ENCODE results near the gene SETD3. TPM values are rescaled to one million over a fixed set of nuclear protein-coding genes. Genes with fewer than 3 reads are reported as not detected.

SETD3 gene
- total RNA-seq, 3 donors from 2014 or later = 61.6 to 119 (median 61.6) TPM

DNA sequence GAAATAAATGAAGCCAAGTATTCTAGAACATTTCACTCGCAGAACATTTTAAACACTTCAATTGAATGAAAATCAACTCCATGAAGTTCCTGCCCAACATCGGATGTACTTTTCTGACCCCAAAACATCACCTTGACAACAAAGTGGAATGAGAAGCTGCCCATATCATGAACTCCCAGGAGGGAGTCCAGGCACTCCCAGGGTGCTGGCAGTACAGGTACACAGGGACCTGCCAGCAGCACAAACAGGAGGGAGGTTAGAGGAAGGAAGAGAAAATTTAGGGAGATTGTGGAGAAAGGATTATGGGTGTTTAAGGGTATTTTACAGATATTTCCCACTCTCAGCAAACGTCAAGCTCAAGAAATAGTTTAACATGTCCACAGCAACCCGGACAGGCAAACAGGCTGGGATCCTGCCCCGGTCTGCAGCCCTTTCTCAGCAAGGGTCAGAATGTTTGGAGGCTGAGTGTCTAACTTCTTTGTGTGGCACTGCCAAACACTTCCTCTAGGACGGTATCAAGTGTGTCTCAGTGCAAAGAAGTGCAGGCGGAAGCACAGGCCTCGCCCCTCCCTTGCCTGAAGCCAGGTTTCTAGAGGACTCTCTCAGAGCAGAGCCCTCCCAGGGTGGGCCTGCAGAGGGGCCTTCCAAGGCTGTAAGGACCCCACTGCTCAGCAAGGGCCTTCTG, 72.2 kb downstream of the SETD3 start:
- Histone ChIP-seq H3K36me3 (ENCODE audit: low read depth) (no peaks in the 10 kb centered on the region), H3K4me1 (ENCODE audit: low read depth) (no peaks in the 10 kb centered on the region), H3K9me3 (no peaks in the 10 kb centered on the region), H3K4me3 (no peak overlapping the region)
- TF ChIP-seq, protein P1, sequence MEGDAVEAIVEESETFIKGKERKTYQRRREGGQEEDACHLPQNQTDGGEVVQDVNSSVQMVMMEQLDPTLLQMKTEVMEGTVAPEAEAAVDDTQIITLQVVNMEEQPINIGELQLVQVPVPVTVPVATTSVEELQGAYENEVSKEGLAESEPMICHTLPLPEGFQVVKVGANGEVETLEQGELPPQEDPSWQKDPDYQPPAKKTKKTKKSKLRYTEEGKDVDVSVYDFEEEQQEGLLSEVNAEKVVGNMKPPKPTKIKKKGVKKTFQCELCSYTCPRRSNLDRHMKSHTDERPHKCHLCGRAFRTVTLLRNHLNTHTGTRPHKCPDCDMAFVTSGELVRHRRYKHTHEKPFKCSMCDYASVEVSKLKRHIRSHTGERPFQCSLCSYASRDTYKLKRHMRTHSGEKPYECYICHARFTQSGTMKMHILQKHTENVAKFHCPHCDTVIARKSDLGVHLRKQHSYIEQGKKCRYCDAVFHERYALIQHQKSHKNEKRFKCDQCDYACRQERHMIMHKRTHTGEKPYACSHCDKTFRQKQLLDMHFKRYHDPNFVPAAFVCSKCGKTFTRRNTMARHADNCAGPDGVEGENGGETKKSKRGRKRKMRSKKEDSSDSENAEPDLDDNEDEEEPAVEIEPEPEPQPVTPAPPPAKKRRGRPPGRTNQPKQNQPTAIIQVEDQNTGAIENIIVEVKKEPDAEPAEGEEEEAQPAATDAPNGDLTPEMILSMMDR (IDR thresholded peaks at IDR 0.05) = no peak
- no peak for DNase-seq
- intact Hi-C loops (cut with DNase I, micrococcal nuclease) = no loop called here
- peak; percentile 33 for ATAC-seq

DNA sequence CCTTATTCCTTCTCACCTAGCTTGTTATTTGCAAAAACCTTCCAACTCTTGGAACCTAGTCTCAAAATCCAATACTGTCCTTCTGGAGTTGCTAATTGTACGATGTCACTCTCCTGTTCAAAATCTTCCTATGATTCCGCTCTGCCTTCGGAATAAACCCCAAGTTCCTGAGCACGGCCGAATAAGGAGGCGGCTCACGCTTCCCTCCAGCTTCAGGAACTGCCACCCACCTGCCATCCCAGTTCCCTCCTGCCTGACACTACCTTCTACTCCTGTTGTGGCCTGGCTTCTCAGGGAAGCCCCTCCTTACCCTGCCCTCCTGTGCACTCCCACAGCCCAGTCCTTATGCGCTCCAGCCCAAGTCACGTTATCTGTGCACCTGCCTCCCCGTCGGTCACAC, 73.2 kb downstream of the SETD3 start:
- TF ChIP-seq, protein P1 (IDR thresholded peaks at IDR 0.05) = no peak
- ATAC-seq (no peak), DNase-seq (no peak)

DNA sequence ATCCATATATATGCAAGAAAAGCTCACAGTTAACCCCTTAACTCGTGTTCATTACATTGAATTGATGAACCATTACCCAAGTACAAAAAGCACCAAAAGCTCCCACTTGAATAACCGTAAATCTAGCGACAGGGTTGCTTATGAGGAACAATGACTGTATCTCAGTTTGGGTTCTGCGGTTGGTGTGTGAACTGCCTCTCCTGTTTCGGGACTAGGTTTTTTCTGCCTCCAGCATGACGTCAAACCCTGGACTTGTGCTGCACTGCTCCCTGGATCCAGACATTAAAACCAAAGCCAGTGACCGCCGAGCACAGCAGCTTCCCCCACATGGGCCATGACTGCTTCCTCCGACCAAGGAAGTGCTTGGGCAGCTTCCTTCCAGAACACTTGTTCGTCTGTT, 77.7 kb downstream of the SETD3 start:
- no peak for DNase-seq
- no peak for ATAC-seq
- no peaks in the 10 kb centered on the region for H3K9me3 ChIP-seq
- intact Hi-C loops (cut with DNase I, micrococcal nuclease) = no loop called here
- H3K4me3 ChIP-seq = no peak overlapping the region
- TF ChIP-seq, protein P1 (IDR thresholded peaks at IDR 0.05) = no peak
- peaks cover 7% of the 10 kb centered on the region for H3K36me3 ChIP-seq (ENCODE audit: low read depth)
- no peaks in the 10 kb centered on the region for H3K4me1 ChIP-seq (ENCODE audit: low read depth)

More for the DNA sequence above, 73.2 kb downstream of the SETD3 start:
- Histone ChIP-seq H3K4me3 (no peak overlapping the region), H3K9me3 (no peaks in the 10 kb centered on the region), H3K4me1 (ENCODE audit: low read depth) (no peaks in the 10 kb centered on the region), H3K36me3 (ENCODE audit: low read depth) (no peaks in the 10 kb centered on the region)
- intact Hi-C loops (cut with DNase I, micrococcal nuclease) = no loop called here

DNA sequence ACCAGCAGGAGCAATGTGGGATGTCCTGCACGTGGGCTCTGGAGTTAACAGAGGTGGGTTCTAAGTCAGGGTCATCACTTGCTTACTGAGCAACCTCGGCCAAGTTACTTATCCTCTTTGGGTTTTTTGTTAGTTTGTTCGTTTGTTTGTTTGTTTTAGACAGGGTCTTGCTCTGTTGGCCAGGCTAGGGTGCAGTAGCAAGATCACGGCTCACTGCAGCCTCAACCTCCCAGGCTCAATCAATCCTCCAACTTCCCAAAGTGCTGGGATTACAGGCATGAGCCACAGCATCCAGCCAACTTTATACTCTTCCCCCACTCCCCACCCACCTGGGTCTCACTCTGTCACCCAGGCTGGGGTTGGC, 78.4 kb downstream of the SETD3 start:
- Histone ChIP-seq H3K4me1 (ENCODE audit: low read depth) (no peaks in the 10 kb centered on the region), H3K36me3 (ENCODE audit: low read depth) (peaks cover 7% of the 10 kb centered on the region), H3K4me3 (no peak overlapping the region), H3K9me3 (no peaks in the 10 kb centered on the region)
- TF ChIP-seq, protein P1 (IDR thresholded peaks at IDR 0.05) = no peak
- no peak for DNase-seq
- ATAC-seq = no peak
- intact Hi-C loops (cut with DNase I, micrococcal nuclease) = no loop called here

DNA sequence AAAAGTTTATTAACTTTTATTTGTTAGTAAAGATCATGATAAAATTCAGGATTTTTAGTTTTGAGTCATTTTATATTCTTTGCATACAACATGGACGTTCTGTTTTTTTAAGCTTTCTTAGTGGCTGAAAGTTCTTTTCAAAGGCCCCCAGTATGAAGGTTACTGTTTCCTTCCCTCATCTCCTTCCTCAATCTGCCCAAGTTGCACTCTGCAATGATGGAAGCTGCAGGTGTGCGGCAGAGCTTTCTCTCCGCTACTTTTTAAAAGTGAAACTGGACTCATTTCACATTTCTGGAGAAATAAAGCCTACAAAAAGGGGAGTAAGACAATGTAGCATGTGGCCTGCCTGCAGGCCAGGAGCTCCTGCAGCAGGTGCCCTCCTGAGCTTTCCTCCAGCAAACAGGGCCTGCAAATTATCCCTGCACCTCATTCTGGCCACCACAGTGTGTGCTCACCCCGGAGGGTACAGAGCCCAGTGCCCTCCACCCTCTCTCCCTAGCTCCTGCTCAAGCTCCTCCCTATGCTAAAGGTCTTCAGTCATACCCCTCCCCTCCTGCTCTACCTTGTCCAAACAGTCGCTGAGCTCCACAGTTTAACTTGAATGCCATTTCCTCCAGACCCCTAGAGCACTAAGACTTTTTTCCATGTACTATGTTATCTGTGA, 78.9 kb downstream of the SETD3 start:
- DNase-seq (no peak), ATAC-seq (no peak)
- intact Hi-C loops (cut with DNase I, micrococcal nuclease) = no loop called here
- no peaks in the 10 kb centered on the region for H3K9me3 ChIP-seq
- TF ChIP-seq, protein P1 (IDR thresholded peaks at IDR 0.05) = no peak
- no peak overlapping the region for H3K4me3 ChIP-seq
- H3K36me3 ChIP-seq (ENCODE audit: low read depth) = peaks cover 7% of the 10 kb centered on the region
- no peaks in the 10 kb centered on the region for H3K4me1 ChIP-seq (ENCODE audit: low read depth)
